Mucosa of rectum (tissue), 2 donors: ENCODE results near the gene LUZP4.

Experiments used
- H3K27ac ChIP-seq, 2 donors: one replicate each; pipeline ENCODE4 v1.7.0; 2013; ENCODE audit warnings: inconsistent platforms in 2 of 2, low read depth in 2 of 2, low read length in 2 of 2
- H3K27me3 ChIP-seq, 2 donors: one replicate each; pipeline ENCODE4 v1.7.0; 2013; ENCODE audit warnings: low read length in 2 of 2; ENCODE audit not compliant: control insufficient read depth in 2 of 2, insufficient read depth in 2 of 2
- H3K36me3 ChIP-seq, 2 donors: one replicate each; pipeline ENCODE4 v1.7.0; 2013; ENCODE audit warnings: low read length in 2 of 2; ENCODE audit not compliant: control insufficient read depth in 2 of 2, insufficient read depth in 2 of 2
- H3K4me1 ChIP-seq, 2 donors: one replicate each; pipeline ENCODE4 v1.7.0; 2013; ENCODE audit warnings: low read length in 2 of 2, mild to moderate bottlenecking in 1 of 2; ENCODE audit not compliant: control insufficient read depth in 2 of 2, insufficient read depth in 2 of 2
- H3K4me3 ChIP-seq, 2 donors: one replicate each; pipeline ENCODE4 v1.7.0; 2013; ENCODE audit warnings: low read length in 2 of 2
- H3K9ac ChIP-seq, 2 donors: one replicate each; pipeline ENCODE4 v1.7.0; 2013; ENCODE audit warnings: low read length in 2 of 2, low read depth in 1 of 2, mild to moderate bottlenecking in 1 of 2
- H3K9me3 ChIP-seq, 2 donors: one replicate each; pipeline ENCODE4 v1.7.0; 2013; ENCODE audit warnings: low read length in 2 of 2; ENCODE audit not compliant: control insufficient read depth in 2 of 2
- donor health status: healthy.
- donor health status: Normal muscosa, but diverticular disease.

Gene LUZP4, protein sequence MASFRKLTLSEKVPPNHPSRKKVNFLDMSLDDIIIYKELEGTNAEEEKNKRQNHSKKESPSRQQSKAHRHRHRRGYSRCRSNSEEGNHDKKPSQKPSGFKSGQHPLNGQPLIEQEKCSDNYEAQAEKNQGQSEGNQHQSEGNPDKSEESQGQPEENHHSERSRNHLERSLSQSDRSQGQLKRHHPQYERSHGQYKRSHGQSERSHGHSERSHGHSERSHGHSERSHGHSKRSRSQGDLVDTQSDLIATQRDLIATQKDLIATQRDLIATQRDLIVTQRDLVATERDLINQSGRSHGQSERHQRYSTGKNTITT

DNA sequence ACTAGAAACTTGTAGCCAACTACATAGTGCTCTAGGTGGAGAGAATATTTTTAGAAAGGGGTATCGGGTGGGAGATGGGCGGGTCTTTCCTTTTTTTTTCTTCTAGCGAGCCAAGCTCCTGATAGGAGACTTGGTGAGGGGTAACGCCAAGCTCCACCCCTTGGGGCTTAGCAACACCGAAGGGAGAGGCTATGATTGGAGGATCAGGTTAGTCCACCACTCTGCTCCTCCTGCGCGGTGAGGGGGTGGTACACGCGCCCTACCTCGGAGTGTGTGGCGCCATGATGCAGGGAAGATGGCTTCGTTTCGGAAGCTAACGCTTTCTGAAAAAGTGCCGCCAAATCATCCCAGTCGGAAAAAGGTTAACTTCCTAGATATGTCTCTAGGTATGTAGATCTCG is at the start of gene LUZP4:
Gene LUZP4 (plus strand): TSS at position 251 of the 400 bp plus-strand sequence. CDS start 45 bp downstream, at position 296.
- H3K4me3 ChIP-seq, result no peak within 1 kb of the TSS
- H3K9ac ChIP-seq, result no peak within 1 kb of the TSS
- H3K4me1 ChIP-seq, result no peaks in the 10 kb centered on the region
- peaks cover 0 to 3% of the 10 kb centered on the region in 2 donors for H3K27me3 ChIP-seq
- no peaks in the 10 kb centered on the region for H3K36me3 ChIP-seq
- H3K27ac ChIP-seq, result no peak within 1 kb of the TSS
- peaks cover 0 to 2% of the 10 kb centered on the region in 2 donors for H3K9me3 ChIP-seq

DNA sequence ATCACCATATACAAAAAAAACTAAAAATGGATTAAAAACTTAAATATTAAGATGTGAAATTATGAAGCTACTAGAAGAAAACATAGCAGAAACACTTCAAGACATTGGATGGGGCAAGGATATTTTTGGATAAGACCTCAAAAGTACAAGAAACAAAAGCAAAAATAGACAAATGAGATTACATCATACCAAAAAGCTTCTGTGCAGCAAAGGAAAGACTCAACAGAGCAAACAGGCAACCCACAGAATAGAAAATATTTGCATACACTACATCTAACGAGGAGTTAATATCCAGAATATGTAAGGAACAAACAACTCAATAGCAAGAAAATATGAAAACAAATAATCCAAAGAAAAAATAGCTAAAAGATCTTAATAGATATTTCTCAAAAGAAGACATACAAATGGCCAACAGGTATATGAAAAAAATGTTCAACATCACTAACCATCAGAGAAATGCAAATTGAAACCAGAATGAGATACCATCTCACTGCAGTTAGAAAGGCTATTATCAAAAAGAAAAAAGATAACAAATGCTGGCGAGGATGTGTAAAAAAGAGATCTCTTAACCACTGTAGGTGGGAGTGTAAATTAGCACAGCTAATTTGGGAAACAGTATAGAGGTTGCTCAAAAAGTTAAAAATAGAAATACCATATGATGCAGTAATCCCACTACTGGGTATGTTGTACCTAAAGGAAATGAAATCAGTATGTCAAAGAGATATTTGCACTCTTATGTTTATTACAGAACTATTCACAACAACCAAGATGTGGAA is 37.9 kb upstream of the LUZP4 start:
- H3K9ac ChIP-seq, result no peak overlapping the region
- H3K9me3 ChIP-seq, result no peaks in the 10 kb centered on the region
- no peaks in the 10 kb centered on the region for H3K36me3 ChIP-seq
- no peaks in the 10 kb centered on the region for H3K27me3 ChIP-seq
- H3K27ac ChIP-seq, result no peak overlapping the region
- no peak overlapping the region for H3K4me3 ChIP-seq
- H3K4me1 ChIP-seq, result no peaks in the 10 kb centered on the region

GRCh38 chrX:115255003-115255402 is 34.5 kb upstream of the LUZP4 start:
- H3K4me3 ChIP-seq, result no peak overlapping the region
- H3K36me3 ChIP-seq, result no peaks in the 10 kb centered on the region
- H3K27me3 ChIP-seq, result peaks cover 0 to 4% of the 10 kb centered on the region in 2 donors
- H3K9ac ChIP-seq, result no peak overlapping the region
- no peak overlapping the region for H3K27ac ChIP-seq
- H3K9me3 ChIP-seq, result no peaks in the 10 kb centered on the region
- no peaks in the 10 kb centered on the region for H3K4me1 ChIP-seq

- H3K4me1 ChIP-seq, result no peaks in the 10 kb centered on the region
- H3K4me3 ChIP-seq, result no peak overlapping the region
Measured at GRCh38 chrX:115257711-115258110, 31.8 kb upstream of the LUZP4 start.

GRCh38 chrX:115259238-115259875 is 30.2 kb upstream of the LUZP4 start:
- Histone ChIP-seq H3K4me1 (no peaks in the 10 kb centered on the region), H3K27ac (no peak overlapping the region), H3K4me3 (no peak overlapping the region), H3K27me3 (peaks cover 2 to 7% of the 10 kb centered on the region in 2 donors), H3K9ac (no peak overlapping the region), H3K9me3 (no peaks in the 10 kb centered on the region), H3K36me3 (no peaks in the 10 kb centered on the region)

More at GRCh38 chrX:115257711-115258110, 31.8 kb upstream of the LUZP4 start:
- no peak overlapping the region for H3K9ac ChIP-seq
- no peak overlapping the region for H3K27ac ChIP-seq
- H3K36me3 ChIP-seq, result no peaks in the 10 kb centered on the region
- peaks cover 2 to 7% of the 10 kb centered on the region in 2 donors for H3K27me3 ChIP-seq
- no peaks in the 10 kb centered on the region for H3K9me3 ChIP-seq

DNA sequence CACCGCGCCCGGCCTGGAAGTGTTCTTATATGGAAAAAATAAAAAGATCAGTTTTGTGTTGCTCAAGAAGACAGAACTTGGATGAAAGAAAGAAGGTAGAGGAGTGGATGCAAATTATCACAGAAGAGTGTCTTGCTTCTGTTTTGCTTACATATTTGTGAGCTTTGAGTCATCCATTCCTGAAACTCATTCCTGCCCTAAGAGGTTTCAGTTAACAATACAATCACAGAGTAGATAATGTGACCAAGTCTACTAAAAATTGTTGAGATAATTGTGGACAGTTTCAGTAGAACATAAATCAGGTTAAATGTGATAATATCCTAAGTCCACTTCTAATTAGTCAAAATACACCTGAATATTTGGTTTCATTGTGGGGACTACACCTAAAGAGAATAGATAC is 29.2 kb upstream of the LUZP4 start:
- no peak overlapping the region for H3K27ac ChIP-seq
- no peaks in the 10 kb centered on the region for H3K9me3 ChIP-seq
- H3K4me1 ChIP-seq, result no peaks in the 10 kb centered on the region
- no peak overlapping the region for H3K4me3 ChIP-seq
- no peak overlapping the region for H3K9ac ChIP-seq
- no peaks in the 10 kb centered on the region for H3K36me3 ChIP-seq
- peaks cover 2 to 7% of the 10 kb centered on the region in 2 donors for H3K27me3 ChIP-seq

GRCh38 chrX:115261148-115261547 is 28.4 kb upstream of the LUZP4 start:
- no peaks in the 10 kb centered on the region for H3K9me3 ChIP-seq
- peaks cover 2 to 7% of the 10 kb centered on the region in 2 donors for H3K27me3 ChIP-seq
- no peaks in the 10 kb centered on the region for H3K36me3 ChIP-seq
- H3K4me1 ChIP-seq, result no peaks in the 10 kb centered on the region
- no peak overlapping the region for H3K27ac ChIP-seq
- H3K4me3 ChIP-seq, result no peak overlapping the region
- H3K9ac ChIP-seq, result no peak overlapping the region

DNA sequence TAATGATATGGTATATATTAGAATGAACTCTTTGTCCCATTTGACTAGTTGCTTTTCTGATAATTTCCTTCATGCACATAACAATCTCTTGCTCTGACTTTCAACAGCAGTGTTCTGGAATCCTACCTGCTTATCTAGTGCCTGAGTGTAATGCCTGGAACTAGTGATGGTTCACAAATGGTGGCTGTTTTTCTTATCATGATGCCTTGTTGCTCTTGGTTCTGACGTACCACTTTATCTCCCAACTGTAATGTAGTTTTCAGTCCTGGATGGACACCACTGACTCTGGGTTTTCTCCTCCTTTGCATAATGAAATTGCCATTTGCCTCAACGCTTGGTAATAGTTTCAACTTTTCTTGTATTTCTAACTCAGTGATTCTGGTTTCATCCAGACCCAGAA is 25.5 kb upstream of the LUZP4 start:
- H3K4me1 ChIP-seq, result no peaks in the 10 kb centered on the region
- H3K9me3 ChIP-seq, result no peaks in the 10 kb centered on the region
- H3K4me3 ChIP-seq, result no peak overlapping the region
- H3K27ac ChIP-seq, result no peak overlapping the region
- no peaks in the 10 kb centered on the region for H3K36me3 ChIP-seq
- no peak overlapping the region for H3K9ac ChIP-seq
- H3K27me3 ChIP-seq, result peaks cover 2 to 7% of the 10 kb centered on the region in 2 donors

GRCh38 chrX:115266300-115266699 is 23.2 kb upstream of the LUZP4 start:
- H3K27ac ChIP-seq, result no peak overlapping the region
- no peaks in the 10 kb centered on the region for H3K4me1 ChIP-seq
- H3K9me3 ChIP-seq, result no peaks in the 10 kb centered on the region
- H3K4me3 ChIP-seq, result no peak overlapping the region
- H3K36me3 ChIP-seq, result no peaks in the 10 kb centered on the region
- peaks cover under 1 to 5% of the 10 kb centered on the region in 2 donors for H3K27me3 ChIP-seq
- H3K9ac ChIP-seq, result no peak overlapping the region

DNA sequence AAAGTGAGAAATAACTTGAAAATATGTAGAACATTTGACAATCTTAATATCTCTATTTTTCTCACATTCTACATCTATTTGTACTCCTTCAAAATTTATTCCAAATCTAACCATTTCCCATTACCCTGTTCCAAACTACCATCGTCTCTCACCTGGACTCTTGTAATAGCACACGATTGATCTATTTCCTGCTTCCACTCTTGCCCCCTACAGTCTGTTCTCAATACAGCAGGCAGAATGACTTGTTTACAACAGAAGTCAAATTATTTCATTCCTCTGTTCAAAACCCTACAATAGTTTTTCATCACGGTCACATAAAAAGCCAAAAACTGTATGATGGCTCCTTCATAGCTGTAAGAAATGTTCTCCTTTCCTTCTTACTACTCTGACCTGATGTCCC is 21.1 kb upstream of the LUZP4 start:
- Histone ChIP-seq H3K36me3 (no peaks in the 10 kb centered on the region), H3K9ac (no peak overlapping the region), H3K9me3 (no peaks in the 10 kb centered on the region), H3K4me1 (no peaks in the 10 kb centered on the region), H3K4me3 (no peak overlapping the region), H3K27ac (no peak overlapping the region), H3K27me3 (peaks cover 0 to 3% of the 10 kb centered on the region in 2 donors)
